ELR (cell line): ENCODE data around the gene WDR12.
"Not testable (repeated sequence)": the region's sequence is repeated elsewhere in the genome, so short reads cannot be mapped to it uniquely, and the experiment has no call there.

Experiments used
- DNase-seq: peaks from one replicate; pipeline ENCODE4 v3.0.0-alpha.2; 2015; ENCODE audit warnings: low read depth

The WDR12 gene

DNA sequence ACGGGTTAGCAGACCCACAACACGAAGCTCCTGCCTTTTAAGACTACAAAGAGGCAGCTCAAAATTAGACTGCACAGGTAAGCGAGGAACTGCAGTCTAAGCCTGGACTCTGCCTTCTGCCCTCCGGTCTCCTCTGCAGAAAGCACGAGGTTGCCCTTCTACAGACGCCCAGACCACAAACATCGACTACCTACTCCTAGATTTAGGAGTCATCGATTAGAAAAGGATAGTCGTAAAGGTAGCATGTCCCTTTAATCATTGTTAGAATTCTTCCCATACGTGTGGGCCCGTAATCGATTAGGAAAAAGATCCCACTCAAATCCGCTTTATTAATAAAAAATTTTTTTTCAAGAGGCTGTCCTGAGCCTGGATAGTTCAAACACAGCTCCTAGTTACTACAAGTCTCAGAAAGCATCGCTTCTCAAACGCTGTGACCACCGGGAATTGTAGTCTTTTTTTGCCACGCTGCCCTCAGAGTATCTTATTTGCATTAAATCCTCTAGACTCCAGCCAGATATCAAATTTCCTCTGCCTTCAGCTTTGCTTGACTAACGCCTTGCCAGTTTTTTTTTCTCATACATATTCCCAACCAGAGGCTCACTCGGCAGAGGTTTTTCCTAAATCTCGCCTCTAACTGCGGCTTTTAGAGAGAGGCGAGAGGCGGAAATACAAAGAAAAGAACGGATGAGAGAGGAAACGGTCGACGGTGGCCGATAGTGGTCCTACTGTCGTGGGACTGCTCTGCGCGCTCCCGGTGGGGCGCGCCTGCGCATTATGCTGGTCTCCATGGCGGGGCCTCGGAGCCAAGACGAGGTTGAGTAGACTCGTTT is at the start of gene WDR12, which contains the start of gene CARF:
Gene WDR12, minus strand, starts transcription at position 162 of the 830 bp plus-strand sequence. CDS start 197 bp downstream, outside the sequence.
Gene CARF, plus strand, starts transcription at position 764 of the 830 bp plus-strand sequence. CDS start 29,628 bp downstream, outside the sequence.
- peak; percentile 95 for DNase-seq

- no peak for DNase-seq
Observed at GRCh38 chr2:202960524-202960923, 49.1 kb upstream of the WDR12 start.

DNA sequence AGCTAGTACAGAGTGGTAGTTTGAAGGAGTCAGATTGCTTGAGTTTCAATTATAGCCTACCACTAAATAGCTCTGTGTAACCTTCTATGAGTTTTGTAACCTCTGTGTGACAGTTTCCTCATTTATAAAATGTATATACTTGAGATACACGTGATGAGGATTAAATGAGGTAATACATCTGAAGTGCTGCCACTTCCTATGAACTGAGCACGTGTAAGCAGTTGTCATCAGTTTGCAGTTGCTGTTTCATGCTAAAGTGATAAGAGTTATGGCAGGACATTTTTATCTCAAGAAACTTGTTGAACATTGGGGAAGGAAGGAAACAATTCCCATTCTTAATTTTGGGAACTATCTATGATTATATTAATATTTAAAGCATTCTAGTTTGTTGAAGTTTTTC is 39.1 kb upstream of the WDR12 start:
- peak; percentile 14 for DNase-seq

GRCh38 chr2:202949333-202949732 is 37.9 kb upstream of the WDR12 start:
- not testable (repeated sequence) for DNase-seq

- DNase-seq: no peak
Observed at GRCh38 chr2:202945497-202945896, 34.0 kb upstream of the WDR12 start.

- peak; percentile 61 for DNase-seq
Observed at GRCh38 chr2:202944816-202945215, 33.3 kb upstream of the WDR12 start.

- peak; percentile 72 for DNase-seq
Observed at GRCh38 chr2:202944408-202944807, 32.9 kb upstream of the WDR12 start.

DNA sequence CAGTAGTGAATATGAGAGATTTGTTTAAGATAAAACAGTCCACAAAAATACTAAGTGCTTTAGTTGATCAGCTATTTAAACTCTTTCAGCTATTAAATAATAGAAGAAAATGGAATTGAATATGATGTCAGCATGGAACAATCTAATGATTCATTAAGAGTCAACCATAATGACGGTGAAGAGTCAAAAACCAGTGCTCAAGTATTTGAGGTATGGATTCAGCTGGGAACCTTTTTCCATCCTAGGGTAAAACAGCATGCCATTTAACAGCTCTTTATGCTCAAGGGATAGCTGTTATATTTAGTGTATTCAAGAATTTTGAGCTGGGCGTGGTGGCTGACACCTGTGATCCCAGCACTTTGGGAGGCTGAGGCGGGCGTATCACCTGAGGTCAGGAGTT is 30.3 kb upstream of the WDR12 start:
- peak; percentile 82 for DNase-seq

DNA sequence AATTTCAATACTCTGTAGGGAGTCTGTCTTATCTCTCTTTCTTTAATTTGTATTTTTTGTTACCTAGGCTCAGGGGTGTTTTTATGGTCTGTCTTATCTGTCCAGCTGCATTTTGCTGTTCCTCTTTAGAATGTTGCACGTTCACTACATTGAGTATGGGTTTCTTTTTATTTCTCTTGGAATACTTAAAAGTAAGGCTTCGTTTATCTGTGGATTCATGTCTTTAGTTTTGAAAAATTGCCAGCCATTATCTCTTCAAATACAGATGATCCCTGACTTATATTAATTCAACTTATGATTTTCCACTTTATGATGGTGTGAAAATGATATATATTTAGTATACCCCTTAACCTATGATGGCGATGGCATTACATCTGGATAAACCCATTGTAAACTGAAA is 27.5 kb upstream of the WDR12 start:
- DNase-seq: no peak

- no peak for DNase-seq
Observed at GRCh38 chr2:202934456-202934855, 23.0 kb upstream of the WDR12 start.

DNA sequence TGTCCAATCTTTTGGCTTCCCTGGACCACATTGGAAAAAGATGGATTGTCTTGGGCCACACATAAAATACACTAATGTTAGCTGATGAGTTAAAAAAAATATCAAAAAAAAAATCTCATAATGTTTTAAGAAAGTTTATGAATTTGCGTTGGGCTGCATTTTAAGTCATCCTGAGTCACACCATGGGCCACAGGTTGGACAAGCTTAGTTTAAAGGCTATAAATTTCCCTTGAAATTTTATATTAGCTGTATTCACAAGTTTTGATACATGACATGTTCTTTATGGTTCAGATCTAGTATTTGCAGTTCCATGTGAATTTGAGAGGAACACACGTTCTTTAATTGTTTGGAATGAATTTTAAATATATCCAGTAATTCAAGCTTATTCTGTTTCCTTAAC is 22.5 kb upstream of the WDR12 start:
- DNase-seq: peak; percentile 42

DNA sequence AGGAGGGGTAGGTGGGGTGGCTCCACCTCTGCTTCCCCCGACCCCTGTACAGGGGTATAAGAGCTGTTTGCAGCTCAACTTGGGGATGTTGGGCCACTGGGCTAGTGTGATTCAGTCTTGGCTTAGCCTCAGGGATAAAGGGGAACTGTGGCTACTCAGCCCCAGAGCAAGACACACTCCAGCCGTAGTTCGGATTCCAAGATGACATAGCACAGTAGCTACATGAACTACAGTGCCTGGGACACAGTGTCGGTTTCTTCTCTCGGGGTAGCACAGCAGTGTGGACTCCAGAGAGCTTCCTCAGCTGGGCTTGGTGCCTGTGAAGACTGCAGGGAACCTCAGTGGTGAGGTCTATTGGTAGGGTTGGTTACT is 21.7 kb upstream of the WDR12 start:
- DNase-seq: no peak

DNA sequence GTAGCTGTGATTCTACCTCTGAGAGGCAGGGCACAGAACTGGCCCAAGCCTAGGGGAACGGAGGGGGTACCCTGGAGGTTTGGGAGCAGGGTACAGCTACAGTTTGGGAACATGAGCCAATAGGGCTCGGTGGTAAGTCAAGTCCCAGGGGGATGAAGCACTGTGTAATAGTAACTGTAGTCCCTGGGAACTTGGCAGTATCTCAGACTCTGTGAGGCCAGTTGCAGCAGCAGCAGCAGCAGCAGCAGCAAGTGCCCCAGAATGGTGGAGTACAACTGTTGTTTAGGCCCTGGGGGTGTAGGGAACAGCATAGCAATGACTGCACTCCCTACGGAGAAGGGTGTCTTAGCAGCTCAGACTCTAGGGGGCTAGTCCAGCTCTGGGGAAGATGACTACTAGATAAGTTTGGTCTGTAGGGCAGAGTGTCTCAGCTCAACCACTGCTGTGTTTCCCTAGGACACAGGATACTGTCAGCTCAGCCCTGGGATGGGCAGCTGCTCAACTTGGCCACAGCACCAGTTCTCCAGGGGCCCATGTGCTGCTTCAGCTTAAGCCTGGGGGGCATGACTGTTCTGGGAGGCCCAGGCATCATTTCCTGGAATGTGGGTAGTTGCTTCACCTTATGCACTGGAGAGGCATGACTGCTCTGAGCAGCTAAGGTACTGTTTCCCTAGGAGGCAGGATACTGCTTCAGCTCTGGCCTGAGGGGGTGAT is 21.1 kb upstream of the WDR12 start:
- DNase-seq: peak; percentile 95

GRCh38 chr2:202918860-202919259 is 7.4 kb upstream of the WDR12 start:
- no peak for DNase-seq

DNA sequence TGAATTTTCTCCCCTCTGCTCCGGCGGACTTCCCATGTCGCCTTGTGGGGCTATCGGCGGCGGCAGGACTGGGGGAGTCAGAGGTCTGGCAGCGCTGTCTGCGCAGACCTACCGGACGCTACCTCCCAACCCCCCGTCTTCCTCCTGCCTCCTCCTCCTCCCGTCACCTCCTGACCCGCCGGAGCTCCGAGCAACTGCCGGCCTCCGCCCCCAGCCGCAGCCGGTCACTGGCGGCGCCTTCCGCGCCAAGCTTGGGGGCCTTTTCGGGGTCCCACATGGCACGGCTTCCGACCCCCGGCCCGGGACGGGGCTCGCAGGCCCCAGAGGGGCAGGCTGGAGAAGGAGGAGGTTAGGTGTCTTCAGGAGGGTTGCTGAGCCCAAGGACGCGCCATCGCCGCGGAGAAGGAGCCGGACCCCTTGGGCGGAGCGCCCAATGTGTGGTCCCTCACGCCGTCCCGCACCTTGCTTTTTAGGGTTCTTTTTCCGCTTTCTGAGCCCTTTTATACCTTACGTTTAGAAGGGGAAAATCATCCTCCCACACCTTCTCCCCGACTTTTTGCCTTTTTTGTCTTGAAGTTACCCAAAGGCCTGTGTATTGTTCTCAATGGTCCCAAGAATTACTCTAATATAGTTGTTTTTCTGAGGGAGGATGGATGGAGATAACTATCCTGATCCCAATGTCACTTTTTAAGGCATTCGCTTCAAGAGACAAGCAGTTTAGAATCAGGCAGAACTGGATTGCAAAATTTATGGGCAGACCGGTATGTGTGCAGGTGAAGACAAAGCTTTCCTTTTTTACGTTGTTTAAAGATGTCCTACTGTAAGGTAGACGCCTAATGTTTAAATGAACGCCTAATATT is 1.1 kb upstream of the WDR12 start:
- DNase-seq: not testable (repeated sequence)

DNA sequence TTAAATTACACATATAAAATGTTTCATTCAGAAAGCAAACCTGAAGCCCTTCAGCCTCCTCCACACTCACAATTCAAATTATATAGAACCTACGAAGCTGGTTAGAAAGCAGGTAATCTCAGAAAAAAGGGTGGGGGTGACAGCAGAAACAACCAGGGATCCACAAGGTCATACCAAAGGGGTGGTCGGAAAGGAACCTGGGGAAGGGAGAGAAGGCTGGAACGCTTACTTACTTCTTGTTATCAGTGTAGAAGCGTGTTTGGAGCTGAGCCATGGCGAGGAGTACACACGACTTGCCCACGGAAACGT is 316 bp downstream of the WDR12 start:
- no peak for DNase-seq

DNA sequence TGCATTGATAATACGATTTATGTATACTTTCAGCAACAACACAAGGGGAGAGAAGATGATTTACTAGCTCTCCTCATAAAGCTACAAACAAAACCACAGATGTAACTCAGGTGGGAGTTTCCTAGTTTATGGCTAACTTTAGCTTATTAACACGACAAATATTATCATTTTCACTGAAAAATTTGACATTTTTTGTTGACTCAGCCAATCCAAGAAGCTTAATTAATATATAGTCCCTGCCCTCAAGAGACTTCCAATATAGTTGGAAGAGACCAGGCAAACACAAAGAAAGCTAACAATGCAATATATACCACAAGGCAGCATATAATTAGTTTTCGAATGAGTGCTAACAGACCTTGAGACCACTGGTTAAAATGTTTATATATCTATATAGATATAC is 775 bp downstream of the WDR12 start:
- peak; percentile 3 for DNase-seq

- not testable (repeated sequence) for DNase-seq
Observed at GRCh38 chr2:202910250-202910649, 1.2 kb downstream of the WDR12 start.

- no peak for DNase-seq
Observed at GRCh38 chr2:202909394-202910192, 1.9 kb downstream of the WDR12 start.

- no peak for DNase-seq
Observed at GRCh38 chr2:202908186-202908585, 3.3 kb downstream of the WDR12 start.

GRCh38 chr2:202905507-202905906 is 6.0 kb downstream of the WDR12 start:
- not testable (repeated sequence) for DNase-seq

DNA sequence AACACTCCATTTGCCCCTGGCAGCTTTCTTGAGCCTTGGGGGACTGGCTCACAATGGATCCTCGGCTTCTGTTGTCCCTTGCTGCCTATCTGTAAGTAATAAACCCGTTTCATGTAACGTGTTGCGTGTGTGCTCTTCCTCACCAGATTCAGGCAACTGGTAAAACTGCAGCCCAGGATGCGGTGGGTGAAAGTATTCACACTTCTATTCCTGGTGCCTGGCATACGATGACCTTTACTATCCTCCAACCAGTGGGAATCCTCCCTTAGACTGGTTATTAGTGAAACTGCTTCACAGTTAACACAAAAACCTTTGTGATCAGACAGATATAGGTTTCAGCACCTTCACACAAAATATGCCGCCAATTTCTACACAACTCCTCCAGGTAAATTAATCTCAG is 26.3 kb downstream of the WDR12 start:
- DNase-seq: no peak
